ENCODE results near the gene SUV39H2. TPM values are rescaled to one million over a fixed set of nuclear protein-coding genes. Genes with fewer than 3 reads are reported as not detected.
"Not testable (repeated sequence)": the region's sequence is repeated elsewhere in the genome, so short reads cannot be mapped to it uniquely, and the experiment has no call there.

Gene SUV39H2, protein sequence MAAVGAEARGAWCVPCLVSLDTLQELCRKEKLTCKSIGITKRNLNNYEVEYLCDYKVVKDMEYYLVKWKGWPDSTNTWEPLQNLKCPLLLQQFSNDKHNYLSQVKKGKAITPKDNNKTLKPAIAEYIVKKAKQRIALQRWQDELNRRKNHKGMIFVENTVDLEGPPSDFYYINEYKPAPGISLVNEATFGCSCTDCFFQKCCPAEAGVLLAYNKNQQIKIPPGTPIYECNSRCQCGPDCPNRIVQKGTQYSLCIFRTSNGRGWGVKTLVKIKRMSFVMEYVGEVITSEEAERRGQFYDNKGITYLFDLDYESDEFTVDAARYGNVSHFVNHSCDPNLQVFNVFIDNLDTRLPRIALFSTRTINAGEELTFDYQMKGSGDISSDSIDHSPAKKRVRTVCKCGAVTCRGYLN
- total RNA-seq = 30.4 and 35.9 TPM in 2 replicates

DNA sequence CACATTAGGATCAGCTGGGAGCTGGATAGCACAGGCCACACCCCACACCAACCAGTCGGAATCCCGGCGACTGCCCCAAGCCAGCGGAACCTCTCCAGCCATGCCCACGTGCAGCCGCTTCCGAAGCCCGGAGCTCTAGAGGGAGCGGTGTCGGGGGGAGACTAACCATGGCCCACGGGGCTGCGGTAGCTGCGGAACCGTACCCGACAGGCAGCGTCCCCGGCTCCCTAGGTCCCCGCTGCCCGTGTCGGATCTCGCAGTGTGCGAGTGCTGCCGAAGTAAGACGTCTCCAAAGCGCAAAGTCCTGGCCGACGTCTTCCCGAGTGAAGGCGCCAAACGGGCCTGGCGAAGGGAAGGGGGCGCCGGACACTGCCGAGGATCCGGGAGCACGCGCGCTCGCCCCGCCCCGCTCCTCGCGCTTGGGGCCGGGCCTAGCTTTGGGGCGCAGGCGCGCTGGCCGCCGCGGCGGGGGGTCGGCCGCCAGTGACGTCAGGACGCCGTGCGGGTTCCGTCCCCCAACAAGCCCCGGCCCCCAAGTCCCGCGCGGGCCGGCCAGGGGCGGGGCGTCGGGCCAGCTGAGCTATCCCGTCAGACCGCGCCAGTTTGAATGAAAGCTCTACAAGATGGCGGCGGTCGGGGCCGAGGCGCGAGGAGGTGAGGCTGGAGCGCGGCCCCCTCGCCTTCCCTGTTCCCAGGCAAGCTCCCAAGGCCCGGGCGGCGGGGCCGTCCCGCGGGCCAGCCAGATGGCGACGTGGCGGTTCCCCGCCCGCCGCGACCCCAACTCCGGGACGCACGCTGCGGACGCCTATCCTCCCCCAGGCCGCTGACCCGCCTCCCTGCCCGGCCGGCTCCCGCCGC lies at the start of gene SUV39H2:
SUV39H2 (plus strand) TSS at position 601 of the 858 bp plus-strand sequence; CDS start at position 624, 23 bp downstream.
- intact Hi-C loops (cut with micrococcal nuclease) = loop anchor here (1.0 to 5.0 kb wide), 6 partner anchors 40 to 291 kb away; partner anchors contain the start of genes CDNF, DCLRE1C, HSPA14 and MSANTD7

DNA sequence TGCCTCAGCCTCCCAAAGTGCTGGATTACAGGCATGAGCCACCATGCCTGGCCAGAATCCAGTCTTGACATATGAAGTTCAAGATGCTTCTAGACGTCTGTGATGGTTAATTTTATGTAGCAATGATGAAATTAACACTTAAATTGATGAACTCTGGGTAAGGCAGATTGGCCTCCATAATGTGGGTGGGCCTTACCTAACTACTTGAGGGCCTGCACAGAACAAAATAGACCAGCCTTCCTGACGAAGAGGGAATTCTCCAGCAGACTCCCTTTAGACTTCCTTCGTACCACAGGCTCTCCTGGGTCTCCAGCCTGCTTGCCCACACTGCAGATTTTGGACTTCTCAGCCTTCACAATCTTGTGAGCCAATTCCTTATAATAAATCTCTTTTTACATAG lies 45.6 kb upstream of the SUV39H2 start:
- intact Hi-C loops (cut with micrococcal nuclease) = no loop called here

DNA sequence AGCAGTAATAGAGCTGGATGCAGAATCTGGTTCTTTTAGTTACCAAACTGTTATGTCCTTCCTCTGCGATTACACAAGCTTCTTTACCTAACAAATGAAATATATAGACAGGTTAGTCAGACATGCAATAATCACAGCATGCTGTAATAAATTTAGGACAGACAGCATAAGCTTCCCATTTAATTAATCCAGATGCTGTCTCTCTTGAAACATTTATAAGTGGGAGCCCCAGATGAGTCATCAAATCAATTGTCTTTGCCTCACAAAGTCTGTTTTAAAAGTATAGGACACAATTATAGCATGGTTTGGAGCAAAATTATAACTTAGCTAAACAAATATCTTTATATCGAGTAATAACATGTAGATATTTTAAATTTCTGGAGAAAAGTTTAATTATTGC lies 42.5 kb upstream of the SUV39H2 start:
- intact Hi-C loops (cut with micrococcal nuclease) = loop anchor here (5.0 kb wide), 3 partner anchors 249 to 339 kb away; no protein-coding TSS in a partner anchor

DNA sequence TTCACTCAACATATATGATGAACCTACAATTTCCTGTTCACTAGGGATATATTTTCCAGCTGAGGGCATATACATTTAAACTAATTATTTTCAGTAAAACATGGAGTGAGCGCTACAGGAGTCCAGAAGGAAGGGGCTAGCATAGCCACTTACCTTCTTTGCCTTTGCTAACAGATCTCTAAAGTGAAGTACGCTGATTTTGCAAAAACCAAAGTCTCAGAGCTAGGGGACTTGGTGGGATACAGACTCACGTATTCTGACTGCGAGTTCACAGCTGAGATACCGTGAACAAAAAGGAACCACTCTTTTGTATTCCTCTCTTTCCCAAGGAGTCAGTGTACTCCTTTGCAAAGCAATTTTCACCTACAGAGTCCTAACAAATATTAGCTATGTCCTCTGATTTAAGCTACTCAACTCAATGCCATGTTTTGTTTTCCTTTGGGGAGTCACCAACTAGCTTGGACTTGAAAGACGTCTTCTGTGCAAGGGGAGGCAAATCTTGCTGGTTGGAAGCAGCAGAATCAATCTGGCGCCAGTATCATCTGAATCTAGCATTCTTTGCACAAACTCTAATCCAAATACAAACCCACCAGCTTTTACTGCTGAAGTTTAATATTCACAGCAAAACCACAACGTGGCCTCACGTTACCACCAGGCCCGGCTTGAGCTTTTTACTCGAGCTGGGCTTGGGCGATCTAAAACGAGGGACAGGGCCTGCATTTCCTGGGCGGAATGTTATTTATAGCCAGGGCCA lies 41.5 kb upstream of the SUV39H2 start:
- intact Hi-C loops (cut with micrococcal nuclease) = loop anchor here (5.0 kb wide), 3 partner anchors 250 to 340 kb away; no protein-coding TSS in a partner anchor

DNA sequence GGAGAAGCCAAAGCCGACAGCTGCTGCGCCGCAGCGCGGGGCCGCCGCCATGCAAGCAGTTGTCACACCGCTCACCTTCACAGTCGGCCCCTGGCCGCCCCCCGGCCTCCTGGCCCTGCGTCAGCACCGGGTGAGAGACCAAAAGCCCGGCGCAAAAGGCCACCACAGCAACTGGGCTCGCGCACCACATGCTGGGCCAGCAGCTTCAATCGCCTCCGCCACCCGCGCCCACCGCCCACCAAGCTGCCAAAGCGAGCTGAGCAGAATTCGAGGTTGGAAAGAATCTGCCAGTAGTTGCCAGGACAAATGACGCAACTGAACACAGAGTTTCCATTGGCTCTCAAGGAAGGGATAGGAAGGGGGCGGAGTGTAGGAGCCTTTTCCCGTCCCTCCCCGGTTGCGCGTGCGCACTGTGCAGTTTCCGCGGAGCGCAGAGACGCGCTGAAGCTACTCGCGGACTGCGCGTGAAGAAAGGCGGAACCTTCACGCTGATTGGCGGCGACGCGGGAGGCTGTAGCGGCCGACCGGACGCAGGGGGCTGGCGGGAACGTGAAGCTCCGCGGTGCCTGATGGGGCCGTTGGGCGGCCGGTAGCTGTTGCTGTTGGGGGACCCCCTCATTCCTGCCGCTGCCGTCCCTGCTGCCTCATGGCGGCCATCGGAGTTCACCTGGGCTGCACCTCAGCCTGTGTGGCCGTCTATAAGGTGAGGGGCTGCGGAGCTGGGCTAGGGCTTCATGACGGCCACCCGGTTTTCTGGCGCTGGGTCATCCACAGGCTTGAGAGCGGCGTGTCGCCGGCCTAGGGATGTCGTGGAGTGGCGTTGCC lies 40.7 kb upstream of the SUV39H2 start, which contains the start of the genes CDNF, HSPA14 and MSANTD7:
CDNF (minus strand) TSS at position 281 of the 825 bp plus-strand sequence; CDS start at position 190, 91 bp downstream.
HSPA14 (plus strand) TSS at position 550 of the 825 bp plus-strand sequence; CDS start at position 647, 97 bp downstream.
MSANTD7 (plus strand) TSS at position 550 of the 825 bp plus-strand sequence. CDS start 3,979 bp downstream, outside the sequence.
- intact Hi-C loops (cut with micrococcal nuclease) = loop anchor here (1.0 to 5.0 kb wide), 9 partner anchors 40 to 341 kb away; partner anchors contain the start of genes MEIG1, NMT2, RPP38 and SUV39H2

DNA sequence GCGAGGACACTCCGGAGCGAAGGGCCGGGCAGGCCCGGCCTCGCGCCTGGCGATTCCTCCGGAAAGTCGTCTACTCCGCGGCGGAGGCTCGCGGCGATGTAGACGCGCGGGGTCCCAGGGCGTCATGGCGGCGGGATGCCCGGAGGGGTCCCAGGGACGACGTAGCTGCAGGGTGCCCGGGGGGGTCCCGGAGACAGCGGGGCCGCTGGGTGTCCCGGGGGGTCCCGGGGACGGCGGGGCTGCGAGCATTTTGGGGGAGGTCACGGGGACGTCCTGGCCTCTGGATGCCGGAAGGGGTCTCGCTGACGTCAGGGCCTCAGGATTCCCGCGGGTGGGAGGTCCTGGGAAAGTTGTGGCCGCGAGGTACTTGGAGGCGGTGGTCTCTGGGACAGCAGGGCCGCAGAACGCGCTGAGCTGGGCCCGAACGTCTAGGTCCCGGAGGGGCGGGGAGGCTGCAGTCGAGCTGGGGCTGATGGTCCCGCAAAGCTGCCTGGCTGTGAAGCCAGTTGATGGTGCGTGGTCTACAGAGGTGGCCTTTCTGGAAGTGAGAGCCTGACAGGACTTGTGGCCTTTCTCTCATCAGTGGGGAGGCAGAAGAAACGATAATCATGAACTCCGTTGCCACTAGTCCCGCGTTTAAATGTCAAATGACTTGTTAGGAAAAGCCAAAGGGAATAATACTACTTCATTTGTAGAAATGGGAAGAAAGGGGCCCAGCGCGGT lies 39.9 kb upstream of the SUV39H2 start:
- intact Hi-C loops (cut with micrococcal nuclease) = loop anchor here (1.0 to 5.0 kb wide), 9 partner anchors 40 to 341 kb away; partner anchors contain the start of genes MEIG1, NMT2, RPP38 and SUV39H2

DNA sequence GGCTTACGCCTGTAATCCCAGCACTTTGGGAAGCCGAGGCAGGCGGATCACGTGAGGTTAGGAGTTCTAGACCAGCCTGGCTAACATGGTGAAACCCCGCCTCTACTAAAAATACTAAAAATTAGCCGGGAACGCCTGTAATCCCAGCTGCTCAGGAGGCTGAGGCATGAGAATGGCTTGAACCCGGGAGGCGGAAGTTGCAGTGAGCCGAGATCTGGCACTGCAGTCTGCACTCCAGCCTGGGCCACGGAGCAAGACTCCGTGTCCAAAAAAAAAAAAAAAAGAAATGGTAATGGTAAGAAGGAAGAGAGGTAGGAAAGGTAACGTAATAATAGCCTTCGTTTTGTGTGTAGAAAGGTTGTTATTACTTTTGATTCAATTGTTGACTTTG lies 39.4 kb upstream of the SUV39H2 start:
- intact Hi-C loops (cut with micrococcal nuclease) = loop anchor here (2.0 to 5.0 kb wide), 4 partner anchors 252 to 342 kb away; partner anchors contain the start of gene NMT2

DNA sequence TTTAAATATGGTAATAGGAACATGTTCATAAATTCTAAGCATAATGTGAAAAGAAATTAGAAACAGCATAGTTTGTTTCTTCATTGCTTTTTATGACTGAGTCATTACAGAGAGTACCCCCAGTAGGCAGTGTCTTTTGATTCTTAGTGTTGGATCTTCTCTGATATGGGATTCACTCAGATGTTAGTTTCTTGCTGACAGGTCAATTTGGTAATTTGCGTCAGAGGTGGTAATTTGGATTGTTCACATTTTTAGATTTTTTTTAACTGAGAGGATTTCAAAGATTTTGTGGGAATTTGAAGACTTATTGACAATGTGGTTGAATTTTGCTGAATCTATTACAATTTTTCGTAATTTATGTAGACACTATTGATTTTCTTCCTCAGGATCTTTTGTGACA lies 38.5 kb upstream of the SUV39H2 start:
- intact Hi-C loops (cut with micrococcal nuclease) = no loop called here

DNA sequence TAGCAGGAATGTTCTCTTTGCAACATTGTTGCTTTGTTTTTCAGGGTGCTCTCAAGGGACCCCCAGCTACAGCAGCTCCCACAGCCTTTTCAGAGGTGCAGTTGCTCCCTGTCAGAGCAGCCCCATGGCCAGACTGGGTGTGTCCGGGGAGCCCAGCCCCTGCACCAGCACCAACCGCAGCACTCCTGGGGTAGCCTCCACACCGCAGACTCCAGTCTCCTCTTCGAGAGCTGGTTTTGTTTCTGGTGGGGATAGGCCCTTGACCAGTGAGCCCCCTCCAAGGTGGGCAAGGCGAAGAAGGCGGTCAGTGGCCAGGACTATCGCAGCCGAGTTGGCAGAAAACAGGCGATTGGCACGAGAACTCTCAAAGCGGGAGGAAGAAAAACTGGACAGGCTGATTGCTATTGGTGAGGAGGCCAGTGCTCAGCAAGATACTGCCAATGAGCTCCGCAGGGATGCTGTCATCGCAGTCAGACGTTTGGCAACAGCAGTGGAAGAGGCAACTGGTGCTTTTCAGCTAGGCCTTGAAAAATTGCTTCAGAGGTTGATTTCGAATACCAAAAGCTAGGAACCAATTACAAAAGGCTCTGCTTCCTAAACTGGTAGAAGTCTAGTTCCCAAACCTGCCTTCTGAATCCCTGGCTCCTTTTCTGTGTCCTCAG lies 35.2 kb upstream of the SUV39H2 start:
- intact Hi-C loops (cut with micrococcal nuclease) = no loop called here

DNA sequence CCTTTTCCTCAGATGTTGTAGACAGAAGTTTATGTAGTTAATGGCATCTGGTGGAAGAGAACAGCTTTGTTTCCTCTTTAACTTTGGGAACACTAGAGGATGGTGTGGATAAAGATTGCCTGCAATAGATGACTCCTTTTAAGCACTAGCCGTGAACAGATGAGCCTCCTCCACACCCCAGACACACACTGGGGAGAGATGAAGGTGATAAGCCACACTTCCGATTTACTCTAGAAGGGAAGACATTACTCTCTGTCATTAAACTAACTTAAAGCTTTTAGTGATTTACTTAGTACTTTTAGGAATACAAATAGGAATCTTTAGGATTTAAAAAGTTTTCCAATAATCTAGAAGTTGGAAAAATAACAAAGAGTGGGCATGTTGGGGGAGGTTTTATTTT lies 33.7 kb upstream of the SUV39H2 start:
- intact Hi-C loops (cut with micrococcal nuclease) = no loop called here

DNA sequence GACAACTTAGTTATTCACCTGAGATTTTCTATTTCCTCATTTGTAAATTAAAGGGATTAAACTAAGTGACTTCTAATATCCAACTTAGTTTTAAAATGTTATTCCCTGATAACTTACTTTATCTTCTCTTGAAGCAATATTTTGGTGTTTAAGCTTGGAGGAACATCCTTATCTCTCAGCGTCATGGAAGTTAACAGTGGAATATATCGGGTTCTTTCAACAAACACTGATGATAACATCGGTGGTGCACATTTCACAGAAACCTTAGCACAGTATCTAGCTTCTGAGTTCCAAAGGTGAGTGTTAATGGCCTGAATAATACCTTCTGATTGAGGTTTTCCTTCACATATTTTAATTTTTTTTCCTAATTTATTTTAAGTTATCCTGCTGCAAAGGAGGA lies 26.4 kb upstream of the SUV39H2 start:
- intact Hi-C loops (cut with micrococcal nuclease) = no loop called here

DNA sequence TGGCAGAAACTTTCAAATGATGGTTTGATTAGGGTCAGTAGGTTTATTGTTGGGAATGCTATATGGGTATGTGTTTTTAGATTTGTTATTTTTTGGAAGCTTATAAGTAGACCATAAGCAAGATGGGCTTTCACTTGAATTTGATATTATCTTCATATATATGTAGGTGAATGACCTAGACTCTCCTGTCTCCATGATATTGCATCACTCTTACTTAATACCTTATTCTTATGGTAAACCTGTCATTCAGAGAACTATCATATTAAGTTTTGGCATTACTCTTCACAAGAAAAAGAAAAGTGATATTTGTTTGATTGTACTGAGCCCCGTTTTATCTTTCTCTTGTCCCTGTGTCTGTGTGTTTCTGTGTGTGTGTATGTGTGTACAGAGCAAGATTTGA lies 23.2 kb upstream of the SUV39H2 start:
- intact Hi-C loops (cut with micrococcal nuclease) = no loop called here

DNA sequence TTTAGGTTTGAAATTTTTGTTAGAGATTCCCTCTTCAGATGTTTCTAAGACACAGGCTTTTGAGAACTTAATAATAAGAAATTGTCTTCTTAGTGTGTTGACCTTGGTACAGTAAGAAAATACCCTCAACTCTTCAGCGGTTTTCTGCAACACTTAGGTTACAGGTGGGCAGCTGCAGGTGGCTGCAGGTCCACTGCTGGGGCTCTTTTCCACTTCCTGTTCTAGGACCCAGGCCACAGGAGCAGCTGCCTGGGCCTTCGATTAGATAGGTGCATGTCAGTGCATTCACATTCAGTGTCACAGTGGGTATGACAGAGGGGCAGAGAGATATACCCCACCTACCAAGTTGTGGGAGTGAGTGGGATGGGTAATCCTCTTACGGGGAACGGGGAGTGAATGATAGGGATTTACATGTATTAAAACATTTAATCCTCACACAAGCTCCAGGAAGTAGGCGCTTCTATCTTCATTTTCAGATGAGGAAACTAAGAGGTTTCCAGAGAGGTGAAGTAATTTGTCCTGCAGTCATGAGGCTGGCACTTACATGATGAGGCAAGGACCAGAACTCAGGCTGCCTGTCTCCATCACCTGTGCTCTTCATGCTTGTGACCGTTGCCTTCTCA lies 20.2 kb upstream of the SUV39H2 start:
- intact Hi-C loops (cut with micrococcal nuclease) = no loop called here

DNA sequence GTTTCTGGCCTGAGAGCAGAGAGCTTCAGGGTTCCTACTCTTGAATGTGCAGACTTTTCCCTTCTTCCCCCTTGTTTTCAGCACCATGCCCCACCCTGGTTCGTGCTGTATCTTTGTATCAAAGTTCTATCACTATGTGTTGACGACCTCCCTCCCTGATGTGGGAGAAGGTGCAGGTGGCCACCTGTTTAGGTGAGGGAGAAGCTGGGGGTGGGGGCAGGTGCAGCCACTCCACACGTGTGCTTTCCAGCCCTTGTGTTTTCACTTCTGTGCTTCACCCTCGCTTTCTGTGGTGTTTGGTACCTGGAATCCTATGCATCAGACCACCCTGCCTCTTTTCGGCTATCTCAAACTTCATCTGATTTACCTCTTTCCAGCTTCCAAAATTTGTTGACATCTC lies 19.6 kb upstream of the SUV39H2 start:
- intact Hi-C loops (cut with micrococcal nuclease) = no loop called here

DNA sequence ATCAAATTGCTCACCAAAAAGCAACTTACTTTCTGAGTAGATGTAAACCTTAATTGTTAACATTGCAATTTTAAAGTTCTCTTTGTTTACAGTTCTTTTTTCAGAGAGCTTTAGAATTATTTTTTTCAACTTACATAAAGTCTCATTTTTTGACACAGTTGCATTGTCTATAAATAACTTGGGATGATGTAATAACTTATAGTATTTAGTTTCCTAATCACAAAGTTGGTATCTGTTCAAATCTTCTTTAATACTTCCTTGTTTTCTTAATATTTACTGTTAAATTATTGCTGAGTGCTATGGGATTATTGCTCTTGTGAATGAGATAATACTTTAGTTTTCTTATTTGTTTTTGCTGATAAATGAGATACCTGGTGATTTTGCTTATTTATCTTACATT lies 18.9 kb upstream of the SUV39H2 start:
- intact Hi-C loops (cut with micrococcal nuclease) = no loop called here

DNA sequence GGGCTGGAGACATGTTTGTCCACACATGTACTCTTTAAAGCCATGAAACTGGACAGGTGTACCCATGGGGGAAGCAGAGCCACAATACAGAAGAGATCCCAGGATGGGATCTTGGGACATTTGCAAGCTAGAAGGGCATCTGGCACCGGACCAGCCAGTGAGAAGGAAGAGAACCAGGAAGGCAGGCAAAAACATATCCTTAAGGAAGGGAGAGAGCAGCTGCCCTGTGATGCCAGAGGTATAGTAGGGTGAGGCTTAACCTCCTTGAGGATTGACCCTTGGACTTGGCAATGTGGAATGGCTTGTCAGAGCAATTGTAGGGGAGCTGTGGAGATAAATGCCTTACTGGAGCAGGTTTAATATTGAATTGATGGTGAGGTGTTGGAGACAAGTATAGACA lies 17.9 kb upstream of the SUV39H2 start:
- intact Hi-C loops (cut with micrococcal nuclease) = no loop called here

DNA sequence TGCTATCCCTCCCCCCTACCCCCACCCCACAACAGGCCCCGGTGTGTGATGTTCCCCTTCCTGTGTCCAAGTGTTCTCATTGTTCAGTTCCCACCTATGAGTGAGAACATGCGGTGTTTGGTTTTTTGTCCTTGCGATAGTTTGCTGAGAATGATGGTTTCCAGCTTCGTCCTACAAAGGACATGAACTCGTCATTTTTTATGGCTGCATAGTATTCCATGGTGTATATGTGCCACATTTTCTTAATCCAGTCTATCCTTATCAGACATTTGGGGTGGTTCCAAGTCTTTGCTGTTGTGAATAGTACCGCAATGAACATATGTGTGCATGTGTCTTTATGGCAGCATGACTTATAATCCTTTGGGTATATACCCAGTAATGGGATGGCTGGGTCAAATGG lies 14.2 kb upstream of the SUV39H2 start:
- intact Hi-C loops (cut with micrococcal nuclease) = not testable (repeated sequence)

DNA sequence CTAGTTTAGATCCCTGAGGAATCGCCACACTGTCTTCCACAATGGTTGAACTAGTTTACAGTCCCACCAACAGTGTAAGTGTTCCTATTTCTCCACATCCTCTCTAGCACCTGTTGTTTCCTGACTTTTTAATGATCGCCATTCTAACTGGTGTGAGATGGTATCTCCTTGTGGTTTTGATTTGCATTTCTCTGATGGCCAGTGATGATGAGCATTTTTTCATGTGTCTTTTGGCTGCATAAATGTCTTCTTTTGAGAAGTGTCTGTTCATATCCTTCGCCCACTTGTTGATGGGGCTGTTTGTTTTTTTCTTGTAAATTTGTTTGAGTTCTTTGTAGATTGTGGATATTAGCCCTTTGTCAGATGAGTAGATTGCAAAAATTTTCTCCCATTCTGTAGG lies 13.8 kb upstream of the SUV39H2 start:
- intact Hi-C loops (cut with micrococcal nuclease) = not testable (repeated sequence)
